GM19193 (cell line): ENCODE measurements around the gene TMEM134.

Source experiments
- POLR2A ChIP-seq: IDR thresholded peaks from 4 replicates; pipeline ENCODE4 v1.6.1; 2011; ENCODE audit not compliant: insufficient read depth, insufficient read length; ENCODE audit errors: extremely low read depth

Gene TMEM134

DNA sequence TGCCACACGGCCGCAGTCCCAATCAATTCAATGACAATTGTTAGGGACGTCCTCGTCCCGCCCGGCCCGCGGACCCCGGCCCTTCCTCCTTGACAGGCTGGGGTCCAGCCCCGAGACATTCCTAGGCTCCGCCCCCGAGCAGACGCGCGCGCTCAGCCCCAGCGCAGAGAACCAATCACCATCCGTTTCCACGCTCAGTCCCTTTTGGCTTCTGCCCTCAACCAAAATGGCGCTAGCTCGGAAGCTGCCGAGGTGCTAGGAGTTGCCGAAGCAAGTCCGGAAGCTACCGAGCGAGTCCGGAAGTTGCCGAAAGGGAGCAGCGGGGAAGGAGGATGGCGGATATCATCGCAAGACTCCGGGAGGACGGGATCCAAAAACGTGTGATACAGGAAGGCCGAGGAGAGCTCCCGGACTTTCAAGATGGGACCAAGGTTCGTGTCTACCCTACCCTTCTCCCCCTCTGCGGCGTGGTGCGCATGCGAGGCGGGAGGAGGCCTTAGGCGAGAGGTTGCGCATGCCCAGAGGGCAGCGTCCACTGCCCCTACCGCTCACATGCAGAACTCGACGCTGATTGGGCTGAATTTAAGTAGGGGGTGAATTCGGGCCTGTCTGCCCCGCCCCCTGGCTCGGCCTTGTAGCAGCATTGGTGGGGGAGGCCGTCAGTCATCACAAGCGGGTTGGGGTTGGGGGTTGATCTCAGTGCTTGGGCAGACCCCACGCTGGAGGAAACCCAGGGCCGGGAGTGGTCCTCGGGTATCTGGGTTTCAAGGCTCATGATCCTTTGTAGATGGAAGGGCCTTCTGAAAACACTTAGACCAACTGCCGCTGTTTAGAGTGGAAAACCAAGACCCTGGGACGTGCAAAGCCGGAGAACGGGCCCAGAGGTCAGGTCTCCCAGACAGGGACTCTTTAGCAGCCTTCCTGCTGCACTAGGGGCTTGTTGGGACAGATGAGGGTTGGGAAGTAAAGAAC, 14.1 kb upstream of the TMEM134 start, which contains the start of gene AIP:
AIP (plus strand) TSS at position 200 of the 972 bp plus-strand sequence; CDS start at position 333, 133 bp downstream.
- TF ChIP-seq POLR2A = peak; percentile 72

DNA sequence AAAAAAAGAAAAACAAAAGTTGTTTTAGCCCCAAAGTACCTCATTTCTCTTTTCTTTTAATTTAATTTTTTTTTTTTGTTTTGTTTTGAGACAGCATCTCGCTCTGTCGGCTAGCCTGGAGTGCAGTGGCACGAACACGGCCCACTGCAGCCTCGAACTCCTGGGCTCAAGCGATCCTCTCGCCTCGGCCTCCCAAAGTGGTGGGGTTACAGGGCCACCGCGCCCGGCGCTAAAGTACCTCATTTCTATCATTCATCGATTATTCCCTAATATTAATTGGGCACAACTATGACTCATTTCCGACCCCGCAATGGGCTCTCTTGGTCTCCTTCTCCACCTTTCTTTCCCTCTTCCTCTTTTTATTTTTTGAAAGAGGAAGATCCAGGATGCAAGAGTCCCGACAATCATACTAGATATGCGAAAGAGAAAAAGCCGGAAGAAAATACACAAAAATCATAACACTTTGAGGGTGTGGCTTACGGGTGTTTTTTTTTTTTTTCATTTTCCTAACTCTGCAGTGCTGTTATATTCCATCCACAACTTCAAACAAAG, 13.3 kb upstream of the TMEM134 start:
- TF ChIP-seq POLR2A = no peak

- TF ChIP-seq POLR2A = no peak
Measured at GRCh38 chr11:67472882-67473281, 3.8 kb upstream of the TMEM134 start.

- TF ChIP-seq POLR2A = no peak
Measured at GRCh38 chr11:67470337-67471002, 1.4 kb upstream of the TMEM134 start.

GRCh38 chr11:67469508-67469811, 409 bp upstream of the TMEM134 start:
- no peak for TF ChIP-seq POLR2A

DNA sequence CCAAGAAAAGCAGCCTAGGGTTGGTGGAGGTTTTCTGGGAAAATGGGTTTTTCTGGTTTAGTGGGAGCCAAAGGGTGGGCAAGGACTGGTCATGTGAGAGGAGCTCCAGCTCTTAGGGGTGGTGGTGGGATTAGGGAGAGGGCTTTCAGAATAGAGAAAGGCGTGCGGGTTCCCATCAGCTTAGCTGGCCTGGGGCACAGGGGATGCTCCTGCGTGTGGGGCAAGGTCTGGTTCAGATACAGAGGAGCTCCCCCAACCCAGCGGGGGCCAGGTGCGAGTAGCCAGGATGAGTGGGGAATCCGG, 644 bp downstream of the TMEM134 start:
- TF ChIP-seq POLR2A = no peak

GRCh38 chr11:67468056-67468455, 995 bp downstream of the TMEM134 start:
- no peak for TF ChIP-seq POLR2A

GRCh38 chr11:67466962-67467771, 1.9 kb downstream of the TMEM134 start:
- no peak for TF ChIP-seq POLR2A

GRCh38 chr11:67466367-67466766, 2.7 kb downstream of the TMEM134 start:
- TF ChIP-seq POLR2A = no peak

GRCh38 chr11:67465189-67465510, 3.9 kb downstream of the TMEM134 start:
- TF ChIP-seq POLR2A = no peak

DNA sequence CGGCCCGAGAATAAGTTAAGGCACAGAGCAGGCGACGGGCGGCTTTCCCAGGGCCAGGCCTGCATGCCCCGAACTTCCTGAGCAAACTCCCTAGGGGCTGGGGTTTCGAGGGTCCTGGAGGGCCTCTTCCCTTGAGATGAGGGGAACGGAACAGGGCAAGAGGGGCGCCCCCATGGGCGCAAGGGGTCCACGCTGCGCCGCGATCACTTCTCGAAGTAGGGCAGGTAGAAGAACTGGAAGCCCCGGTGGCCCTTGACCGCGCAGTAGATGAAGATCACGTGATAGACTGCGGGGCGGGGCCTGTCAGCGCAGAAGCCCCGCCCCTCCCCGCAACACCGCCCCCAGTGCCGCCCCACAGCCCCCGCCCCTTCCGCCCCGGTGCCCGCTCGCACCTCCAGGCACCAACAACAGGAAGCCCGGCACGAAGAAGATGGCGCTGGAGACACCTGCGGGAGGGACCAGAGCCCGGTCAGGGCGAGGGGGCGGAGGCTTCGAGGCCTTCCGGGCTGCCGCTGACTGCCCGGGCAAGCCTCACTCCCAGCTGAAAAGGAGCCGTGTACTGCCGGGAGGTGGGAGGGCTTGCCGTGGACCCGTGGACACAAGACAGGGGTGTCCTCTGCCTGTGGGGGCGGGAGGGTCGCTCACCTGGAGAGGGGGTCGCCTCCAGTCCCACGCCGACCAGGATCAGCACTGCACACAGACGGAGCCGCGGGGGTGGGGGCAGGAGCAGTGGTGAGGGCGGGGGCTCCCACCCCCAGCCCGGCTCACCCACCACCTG, 4.5 kb downstream of the TMEM134 start:
- TF ChIP-seq POLR2A = peak; percentile 88

GRCh38 chr11:67463680-67464410, 5.2 kb downstream of the TMEM134 start:
- no peak for TF ChIP-seq POLR2A

GRCh38 chr11:67463186-67463585, 5.9 kb downstream of the TMEM134 start:
- TF ChIP-seq POLR2A = no peak

DNA sequence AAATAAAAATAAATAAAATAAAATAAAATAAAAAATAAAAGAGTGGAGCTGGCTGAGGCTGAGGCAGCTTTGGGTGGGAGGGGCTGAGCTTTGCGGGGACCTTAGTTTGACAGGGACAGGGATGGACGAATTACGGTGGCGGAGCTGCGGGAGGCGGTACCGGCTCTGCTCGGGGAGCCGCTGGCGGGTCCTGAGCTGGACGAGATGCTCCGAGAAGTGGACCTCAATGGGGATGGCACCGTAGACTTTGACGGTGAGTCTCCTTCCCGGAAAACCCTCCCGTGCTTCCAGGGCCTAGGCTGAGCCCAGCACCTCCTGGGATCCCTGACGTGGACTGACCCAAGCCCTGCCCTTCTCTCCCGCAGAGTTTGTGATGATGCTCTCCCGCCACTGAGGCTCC, 10.8 kb downstream of the TMEM134 start:
- TF ChIP-seq POLR2A = no peak

DNA sequence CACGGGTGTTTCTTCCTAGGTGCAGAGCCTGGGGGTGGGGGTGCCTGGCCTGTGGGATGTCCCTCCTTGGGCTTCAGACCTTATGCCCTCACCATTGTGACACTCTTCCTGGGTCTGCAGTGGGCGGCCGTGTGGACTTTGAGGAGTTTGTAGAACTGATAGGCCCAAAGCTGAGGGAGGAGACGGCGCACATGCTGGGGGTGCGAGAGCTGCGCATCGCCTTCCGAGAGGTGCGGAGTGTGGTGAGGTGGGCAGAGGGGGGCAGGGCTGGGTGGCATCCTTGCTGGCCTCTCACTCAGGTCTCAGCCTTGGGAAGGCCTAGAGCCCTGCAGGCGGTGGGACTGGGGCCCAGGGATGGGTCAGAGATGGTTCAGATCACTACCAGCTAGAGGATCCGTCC, 11.6 kb downstream of the TMEM134 start:
- no peak for TF ChIP-seq POLR2A
